ENCODE data around the gene VPS33B.

The VPS33B gene

GRCh38 chr15:90974216-90974615 lies 48.2 kb downstream of the VPS33B start:
- no peak for DNase-seq

- no peak for DNase-seq
Observed at GRCh38 chr15:90972133-90972532, 50.3 kb downstream of the VPS33B start.

- no peak for DNase-seq
Observed at GRCh38 chr15:90970274-90970673, 52.1 kb downstream of the VPS33B start.

- DNase-seq = no peak
Observed at GRCh38 chr15:90968434-90968833, 54.0 kb downstream of the VPS33B start.

GRCh38 chr15:90967206-90967605 lies 55.2 kb downstream of the VPS33B start:
- no peak for DNase-seq

- DNase-seq = no peak
Observed at GRCh38 chr15:90966262-90966661, 56.1 kb downstream of the VPS33B start.

- no peak for DNase-seq
Observed at GRCh38 chr15:90962021-90962420, 60.4 kb downstream of the VPS33B start.

GRCh38 chr15:90960298-90961091 lies 61.9 kb downstream of the VPS33B start:
- no peak for DNase-seq

- DNase-seq = no peak
Observed at GRCh38 chr15:90959894-90960293, 62.5 kb downstream of the VPS33B start.

- DNase-seq = no peak
Observed at GRCh38 chr15:90959028-90959595, 63.3 kb downstream of the VPS33B start.

- DNase-seq = no peak
Observed at GRCh38 chr15:90957791-90958190, 64.6 kb downstream of the VPS33B start.

- DNase-seq = no peak
Observed at GRCh38 chr15:90957031-90957790, 65.2 kb downstream of the VPS33B start.

- no peak for DNase-seq
Observed at GRCh38 chr15:90956274-90957030, 65.9 kb downstream of the VPS33B start.

GRCh38 chr15:90955624-90956273 lies 66.6 kb downstream of the VPS33B start:
- DNase-seq = no peak

- peak; percentile 64 for DNase-seq
Observed at GRCh38 chr15:90954712-90955623, 67.4 kb downstream of the VPS33B start, which contains the start of gene RCCD1. TSS of gene RCCD1 (plus strand) at chr15:90954884. CDS start at chr15:90956735, 1,851 bp downstream.

- no peak for DNase-seq
Observed at GRCh38 chr15:90953947-90954711, 68.3 kb downstream of the VPS33B start.

GRCh38 chr15:90952901-90953677 lies 69.3 kb downstream of the VPS33B start:
- DNase-seq = no peak

- DNase-seq = no peak
Observed at GRCh38 chr15:90950676-90951075, 71.7 kb downstream of the VPS33B start.

- no peak for DNase-seq
Observed at GRCh38 chr15:90949979-90950675, 72.3 kb downstream of the VPS33B start.

Data from GOT3 (cell line).